GM12878 (cell line): ENCODE measurements around the gene PRIMPOL. TPM values are rescaled to one million over a fixed set of nuclear protein-coding genes. Genes with fewer than 3 reads are reported as not detected.

ENCODE experiments used
- CHD4 ChIP-seq: fragments of 200-600 bp; sonication (generic); IDR thresholded peaks from 2 replicates; pipeline ENCODE4 v1.6.1; 2016; ENCODE audit warnings: mild to moderate bottlenecking
- ETV6 ChIP-seq, 2 experiments: fragments of 450-650 bp in 1 of 2; IDR thresholded peaks in 1 of 2; conservative IDR thresholded peaks in 1 of 2; 2 replicates each; pipeline ENCODE4 v1.6.1; 2014; ENCODE audit warnings: antibody characterized with exemption in 1 of 2, borderline replicate concordance in 1 of 2, low read depth in 1 of 2, mild to moderate bottlenecking in 1 of 2, moderate library complexity in 1 of 2
- IKZF1 ChIP-seq: fragments of 450-650 bp; conservative IDR thresholded peaks from 2 replicates; pipeline ENCODE4 v1.6.1; 2017; ENCODE audit warnings: antibody characterized with exemption, mild to moderate bottlenecking
- MEF2A ChIP-seq: IDR thresholded peaks from 2 replicates; pipeline ENCODE4 v1.6.1; 2011; ENCODE audit warnings: low read depth, mild to moderate bottlenecking, low read length, moderate library complexity; ENCODE audit not compliant: insufficient read depth
- NFYB ChIP-seq: IDR thresholded peaks from 2 replicates; pipeline ENCODE4 v1.6.1; 2011; ENCODE audit warnings: low read depth, mild to moderate bottlenecking, low read length, improper control_type of control experiment, moderate library complexity; ENCODE audit not compliant: insufficient read depth
- NR2C2 ChIP-seq: IDR thresholded peaks from 2 replicates; pipeline ENCODE4 v1.6.1; 2011; ENCODE audit warnings: borderline replicate concordance, low read depth; ENCODE audit not compliant: control insufficient read depth, insufficient read length
- NRF1 ChIP-seq: conservative IDR thresholded peaks from 2 replicates; pipeline ENCODE4 v1.6.1; 2011; ENCODE audit warnings: mild to moderate bottlenecking, low read depth, low read length, improper control_type of control experiment
- POLR2AphosphoS2 ChIP-seq: IDR thresholded peaks from 2 replicates; pipeline ENCODE4 v1.6.1; 2011; ENCODE audit warnings: low read depth, mild to moderate bottlenecking, low read length, improper control_type of control experiment, moderate library complexity
- POLR2AphosphoS5 ChIP-seq: IDR thresholded peaks from 2 replicates; pipeline ENCODE4 v1.6.1; 2011; ENCODE audit warnings: mild to moderate bottlenecking, low read length, inconsistent platforms
- SMC3 ChIP-seq: IDR thresholded peaks from 2 replicates; pipeline ENCODE4 v1.6.1; 2011; ENCODE audit warnings: low read length, improper control_type of control experiment, borderline replicate concordance
- STAT3 ChIP-seq: IDR thresholded peaks from 2 replicates; pipeline ENCODE4 v1.6.1; 2011; ENCODE audit warnings: low read depth, low read length, improper control_type of control experiment
- TCF12 ChIP-seq: IDR thresholded peaks from 2 replicates; pipeline ENCODE4 v1.6.1; 2011; ENCODE audit warnings: low read depth, mild to moderate bottlenecking, low read length
- ZNF274 ChIP-seq: IDR thresholded peaks from one replicate; pipeline ENCODE4 v1.8.0; 2011; ENCODE audit not compliant: insufficient read length, insufficient read depth
- ZNF622 ChIP-seq: fragments of 450-650 bp; IDR thresholded peaks from 2 replicates; pipeline ENCODE4 v1.6.1; 2017; ENCODE audit warnings: mild to moderate bottlenecking, inconsistent platforms
- polyA plus RNA-seq, 11 experiments: library from polyadenylated mRNA; depleted of rRNA in 4 of 11; unstranded in 6 of 11; stranded (reverse) in 5 of 11; fragments of >200 nt; fragmentation: Nextera tagmentation in 4 of 11; fragmentation: Illumina TruSeq in 1 of 11; extraction: Ambion mirVana in 4 of 11; extraction: Trizol in 1 of 11; gene quantifications; 1 replicate in 1 of 11; 2 replicates in 10 of 11; pipeline versions ENCODE4 v1.2.1 to v1.2.3, GENCODE V29; 2011 to 2016; ENCODE audit warnings: inconsistent platforms in 2 of 11, missing spikeins in 2 of 11, low read depth in 1 of 11
- total RNA-seq, 4 experiments: library from RNA; depleted of rRNA in 3 of 4; stranded (reverse); fragments of >200 nt in 3 of 4; fragmentation: Illumina TruSeq in 1 of 4; extraction: Trizol in 1 of 4; gene quantifications; 2 replicates each; pipeline versions ENCODE4 v1.2.1 to v1.2.3, GENCODE V29; 2013 to 2021
- TF ChIP-seq, protein P1 (sequence below): IDR thresholded peaks from 2 replicates; pipeline ENCODE4 v1.6.1; 2012; ENCODE audit warnings: low read length, inconsistent platforms
- TF ChIP-seq, protein P2 (sequence below): IDR thresholded peaks from 2 replicates; pipeline ENCODE4 v1.6.1; 2012; ENCODE audit warnings: low read depth, low read length, improper control_type of control experiment
- TF ChIP-seq, protein P3 (sequence below): IDR thresholded peaks from 2 replicates; pipeline ENCODE4 v1.6.1; 2011; ENCODE audit warnings: low read depth, low read length, improper control_type of control experiment, borderline replicate concordance
- TF ChIP-seq, protein P4 (sequence below): fragments of 450-650 bp; IDR thresholded peaks from 2 replicates; pipeline ENCODE4 v1.6.1; 2016; ENCODE audit warnings: mild to moderate bottlenecking
- TF ChIP-seq, protein P5 (sequence below): IDR thresholded peaks from 2 replicates; pipeline ENCODE4 v1.6.1; 2011; ENCODE audit warnings: borderline replicate concordance, low read depth, mild to moderate bottlenecking, moderate library complexity, low read length; ENCODE audit not compliant: insufficient read depth, poor library complexity, severe bottlenecking
- TF ChIP-seq, protein P6 (sequence below): IDR thresholded peaks from 2 replicates; pipeline ENCODE4 v1.6.1; 2012; ENCODE audit warnings: low read depth, low read length, improper control_type of control experiment

Gene PRIMPOL
- total and polyA plus RNA-seq, 10 of the 15 experiments (the other 5 are each of a cell fraction or from before 2014, with no cell fraction given), result 10.6 to 23.7 (median 14.0) TPM

DNA sequence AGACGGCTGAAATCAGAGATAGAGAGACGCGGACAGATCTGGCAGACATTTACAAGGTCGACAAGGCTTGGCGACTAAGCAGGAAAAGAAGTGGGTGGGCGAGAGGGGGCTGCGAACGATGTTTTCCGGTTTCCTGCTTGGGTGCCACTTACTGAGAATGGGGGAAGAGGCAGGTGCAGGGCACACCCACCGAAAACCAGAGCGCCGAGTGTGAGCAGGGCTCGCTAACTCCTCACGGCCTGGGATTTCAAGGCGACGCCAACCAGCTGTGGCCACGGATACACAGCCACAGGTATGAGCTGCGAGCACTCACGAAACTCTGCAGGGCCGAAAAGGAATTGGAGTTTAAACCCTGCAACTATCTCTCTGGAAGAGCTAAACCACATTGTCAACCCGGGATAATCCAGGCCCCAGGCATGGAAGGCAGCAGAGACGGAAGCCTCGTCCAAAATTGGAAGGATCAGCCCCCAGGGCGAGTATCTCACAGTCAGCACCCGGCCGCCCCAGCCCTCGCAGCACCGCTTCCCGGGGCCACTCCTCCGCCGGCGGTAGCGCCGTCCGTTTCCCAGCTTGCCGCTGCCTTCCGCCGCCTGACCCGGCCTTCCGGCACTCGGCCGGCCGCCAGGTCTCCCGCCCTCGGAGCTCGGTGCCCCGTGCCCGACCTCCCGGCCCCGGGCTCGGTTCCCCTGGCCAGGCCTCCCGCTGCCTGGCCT, 1.1 kb upstream of the PRIMPOL start (continued):
- TF ChIP-seq IKZF1 (peak; percentile 38; the same call in 1 of the 2 replicates), POLR2AphosphoS2 (no peak), NR2C2 (peak; percentile 54), NFYB (no peak), ZNF622 (no peak), MEF2A (no peak), ETV6 (conservative IDR thresholded peaks at IDR 0.05 in 1 of 2, IDR thresholded peaks at IDR 0.05 in 1 of 2; ENCODE audit: borderline replicate concordance in 1 of 2, low read depth in 1 of 2) (peak in 1 of 2 experiments; percentile 78; a peak in 2 of 4 replicates), NRF1 (no peak), ZNF274 (no peak), POLR2AphosphoS5 (peak; percentile 67; the same call in 1 of the 2 replicates), STAT3 (no peak), CHD4 (no peak), TCF12 (no peak), SMC3 (no peak)
- TF ChIP-seq, protein P1, sequence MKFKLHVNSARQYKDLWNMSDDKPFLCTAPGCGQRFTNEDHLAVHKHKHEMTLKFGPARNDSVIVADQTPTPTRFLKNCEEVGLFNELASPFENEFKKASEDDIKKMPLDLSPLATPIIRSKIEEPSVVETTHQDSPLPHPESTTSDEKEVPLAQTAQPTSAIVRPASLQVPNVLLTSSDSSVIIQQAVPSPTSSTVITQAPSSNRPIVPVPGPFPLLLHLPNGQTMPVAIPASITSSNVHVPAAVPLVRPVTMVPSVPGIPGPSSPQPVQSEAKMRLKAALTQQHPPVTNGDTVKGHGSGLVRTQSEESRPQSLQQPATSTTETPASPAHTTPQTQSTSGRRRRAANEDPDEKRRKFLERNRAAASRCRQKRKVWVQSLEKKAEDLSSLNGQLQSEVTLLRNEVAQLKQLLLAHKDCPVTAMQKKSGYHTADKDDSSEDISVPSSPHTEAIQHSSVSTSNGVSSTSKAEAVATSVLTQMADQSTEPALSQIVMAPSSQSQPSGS, result no peak
- TF ChIP-seq, protein P2, sequence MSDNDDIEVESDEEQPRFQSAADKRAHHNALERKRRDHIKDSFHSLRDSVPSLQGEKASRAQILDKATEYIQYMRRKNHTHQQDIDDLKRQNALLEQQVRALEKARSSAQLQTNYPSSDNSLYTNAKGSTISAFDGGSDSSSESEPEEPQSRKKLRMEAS, result no peak
- TF ChIP-seq, protein P3, sequence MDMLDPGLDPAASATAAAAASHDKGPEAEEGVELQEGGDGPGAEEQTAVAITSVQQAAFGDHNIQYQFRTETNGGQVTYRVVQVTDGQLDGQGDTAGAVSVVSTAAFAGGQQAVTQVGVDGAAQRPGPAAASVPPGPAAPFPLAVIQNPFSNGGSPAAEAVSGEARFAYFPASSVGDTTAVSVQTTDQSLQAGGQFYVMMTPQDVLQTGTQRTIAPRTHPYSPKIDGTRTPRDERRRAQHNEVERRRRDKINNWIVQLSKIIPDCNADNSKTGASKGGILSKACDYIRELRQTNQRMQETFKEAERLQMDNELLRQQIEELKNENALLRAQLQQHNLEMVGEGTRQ, result no peak
- TF ChIP-seq, protein P4, sequence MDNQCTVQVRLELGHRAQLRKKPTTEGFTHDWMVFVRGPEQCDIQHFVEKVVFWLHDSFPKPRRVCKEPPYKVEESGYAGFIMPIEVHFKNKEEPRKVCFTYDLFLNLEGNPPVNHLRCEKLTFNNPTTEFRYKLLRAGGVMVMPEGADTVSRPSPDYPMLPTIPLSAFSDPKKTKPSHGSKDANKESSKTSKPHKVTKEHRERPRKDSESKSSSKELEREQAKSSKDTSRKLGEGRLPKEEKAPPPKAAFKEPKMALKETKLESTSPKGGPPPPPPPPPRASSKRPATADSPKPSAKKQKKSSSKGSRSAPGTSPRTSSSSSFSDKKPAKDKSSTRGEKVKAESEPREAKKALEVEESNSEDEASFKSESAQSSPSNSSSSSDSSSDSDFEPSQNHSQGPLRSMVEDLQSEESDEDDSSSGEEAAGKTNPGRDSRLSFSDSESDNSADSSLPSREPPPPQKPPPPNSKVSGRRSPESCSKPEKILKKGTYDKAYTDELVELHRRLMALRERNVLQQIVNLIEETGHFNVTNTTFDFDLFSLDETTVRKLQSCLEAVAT, result peak; percentile 96
- TF ChIP-seq, protein P5, sequence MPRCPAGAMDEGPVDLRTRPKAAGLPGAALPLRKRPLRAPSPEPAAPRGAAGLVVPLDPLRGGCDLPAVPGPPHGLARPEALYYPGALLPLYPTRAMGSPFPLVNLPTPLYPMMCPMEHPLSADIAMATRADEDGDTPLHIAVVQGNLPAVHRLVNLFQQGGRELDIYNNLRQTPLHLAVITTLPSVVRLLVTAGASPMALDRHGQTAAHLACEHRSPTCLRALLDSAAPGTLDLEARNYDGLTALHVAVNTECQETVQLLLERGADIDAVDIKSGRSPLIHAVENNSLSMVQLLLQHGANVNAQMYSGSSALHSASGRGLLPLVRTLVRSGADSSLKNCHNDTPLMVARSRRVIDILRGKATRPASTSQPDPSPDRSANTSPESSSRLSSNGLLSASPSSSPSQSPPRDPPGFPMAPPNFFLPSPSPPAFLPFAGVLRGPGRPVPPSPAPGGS, result no peak
- TF ChIP-seq, protein P6, sequence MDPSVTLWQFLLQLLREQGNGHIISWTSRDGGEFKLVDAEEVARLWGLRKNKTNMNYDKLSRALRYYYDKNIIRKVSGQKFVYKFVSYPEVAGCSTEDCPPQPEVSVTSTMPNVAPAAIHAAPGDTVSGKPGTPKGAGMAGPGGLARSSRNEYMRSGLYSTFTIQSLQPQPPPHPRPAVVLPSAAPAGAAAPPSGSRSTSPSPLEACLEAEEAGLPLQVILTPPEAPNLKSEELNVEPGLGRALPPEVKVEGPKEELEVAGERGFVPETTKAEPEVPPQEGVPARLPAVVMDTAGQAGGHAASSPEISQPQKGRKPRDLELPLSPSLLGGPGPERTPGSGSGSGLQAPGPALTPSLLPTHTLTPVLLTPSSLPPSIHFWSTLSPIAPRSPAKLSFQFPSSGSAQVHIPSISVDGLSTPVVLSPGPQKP, result no peak
